Omental fat pad (tissue), 4 donors: ENCODE data around the gene DNPEP. TPM values are rescaled to one million over a fixed set of nuclear protein-coding genes. Genes with fewer than 3 reads are reported as not detected.

ENCODE experiments used
- ATAC-seq: fragments of 150-250 bp; one replicate; pipeline ENCODE4 v1.9.1; 2016; ENCODE audit warnings: mild to moderate bottlenecking, moderate library complexity; ENCODE audit not compliant: low FRiP score
- DNase-seq: peaks from one replicate; pipeline ENCODE4 v3.0.0-alpha.2; 2019; ENCODE audit warnings: low spot score
- CTCF ChIP-seq, 3 donors: fragments of 450-650 bp; IDR thresholded peaks; one replicate each; pipeline ENCODE4 v1.5.1; 2016 to 2017; ENCODE audit warnings: antibody characterized with exemption in 3 of 3, mild to moderate bottlenecking in 3 of 3, moderate library complexity in 2 of 3
- total RNA-seq, 4 donors: library from RNA; depleted of rRNA; stranded (reverse); fragments of >200 nt; gene quantifications; one replicate each; pipeline ENCODE4 v1.1.0, GENCODE V29; 2016

DNPEP gene
- total RNA-seq, 4 donors from 2014 or later, result 58.4 to 97.4 (median 85.7) TPM

GRCh38 chr2:219433666-219434467 is 46.2 kb upstream of the DNPEP start:
- DNase-seq (no peak), ATAC-seq (no peak)
- TF ChIP-seq CTCF (IDR thresholded peaks at IDR 0.05), result no peak

GRCh38 chr2:219430633-219431615 is 43.2 kb upstream of the DNPEP start:
- ATAC-seq, result no peak
- TF ChIP-seq CTCF (IDR thresholded peaks at IDR 0.05), result no peak
- DNase-seq, result no peak

- DNase-seq (no peak), ATAC-seq (no peak)
Observed at GRCh38 chr2:219429958-219430606, 42.4 kb upstream of the DNPEP start.

GRCh38 chr2:219428469-219428868 is 40.8 kb upstream of the DNPEP start:
- TF ChIP-seq CTCF (IDR thresholded peaks at IDR 0.05), result no peak
- no peak for ATAC-seq
- no peak for DNase-seq

More at GRCh38 chr2:219429958-219430606, 42.4 kb upstream of the DNPEP start:
- TF ChIP-seq CTCF (IDR thresholded peaks at IDR 0.05), result no peak

GRCh38 chr2:219426534-219427136 is 38.9 kb upstream of the DNPEP start:
- TF ChIP-seq CTCF (IDR thresholded peaks at IDR 0.05), result no peak
- ATAC-seq, result no peak
- DNase-seq, result no peak

- DNase-seq (no peak), ATAC-seq (no peak)
- TF ChIP-seq CTCF (IDR thresholded peaks at IDR 0.05), result no peak
Observed at GRCh38 chr2:219426068-219426443, 38.3 kb upstream of the DNPEP start.
